A549 (cell line): ENCODE data around the gene CPOX. TPM values are rescaled to one million over a fixed set of nuclear protein-coding genes. Genes with fewer than 3 reads are reported as not detected.

Experiments
- ATAC-seq, 2 experiments: fragments of 200-7000 bp in 1 of 2; fragments of >200 bp in 1 of 2; cut with Nextera tagmentation in 1 of 2; cut with Tn5 transposase in 1 of 2; 3 replicates each; pipeline versions ENCODE4 v1.8.0 to v1.9.1; 2018 to 2020; ENCODE audit warnings: mild to moderate bottlenecking in 1 of 2, moderate library complexity in 1 of 2
- CTCF ChIA-PET: fragments of 300-600 bp; sonication (Branson Sonifier 250); formaldehyde crosslinking; extraction: SDS; loops from one replicate; lab custom pipeline; 2021; ENCODE audit warnings: antibody characterized with exemption, inconsistent platforms; lab: Yijun Ruan, JAX
- POLR2A ChIA-PET: fragments of 350-600 bp; formaldehyde crosslinking; extraction: SDS; loops from one replicate; lab custom pipeline; 2021; ENCODE audit warnings: antibody characterized with exemption, inconsistent platforms; lab: Yijun Ruan, JAX
- DNase-seq, 2 experiments: peaks; one replicate each; pipeline versions ENCODE4 v3.0.0 to v3.0.0-alpha.2; 2011 to 2016; ENCODE audit warnings: low read depth in 1 of 2, low spot score in 1 of 2
- FAIRE-seq: peaks from 2 replicates; lab custom pipeline; 2011; peaks lifted over from hg19 to GRCh38; lab: Jason Lieb, UNC
- H3K27ac ChIP-seq, 2 experiments: fragments of >200 bp; sonication (Bioruptor Twin); formaldehyde crosslinking; 3 replicates each; pipeline ENCODE4 v1.5.1; 2016 to 2017
- H3K4me1 ChIP-seq: fragments of >200 bp; sonication (Bioruptor Twin); formaldehyde crosslinking; 3 replicates; pipeline ENCODE4 v1.6.1; 2016
- H3K4me2 ChIP-seq: fragments of >200 bp; sonication (Bioruptor Twin); formaldehyde crosslinking; 3 replicates; pipeline ENCODE4 v1.6.1; 2016
- H3K4me3 ChIP-seq: fragments of >200 bp; sonication (Bioruptor Twin); formaldehyde crosslinking; 3 replicates; pipeline ENCODE4 v1.5.1; 2016
- H3K9me3 ChIP-seq: fragments of >200 bp; sonication (Bioruptor Twin); formaldehyde crosslinking; 3 replicates; pipeline ENCODE4 v1.6.1; 2016
- CHD2 ChIP-seq: fragments of 150-350 bp; IDR thresholded peaks from 2 replicates; pipeline ENCODE4 v1.6.1; 2014; ENCODE audit warnings: low read length; ENCODE audit not compliant: partially characterized antibody
- CHD4 ChIP-seq: fragments of 200-600 bp; sonication (generic); IDR thresholded peaks from 2 replicates; pipeline ENCODE4 v1.6.1; 2016; ENCODE audit warnings: antibody characterized with exemption, mild to moderate bottlenecking, borderline replicate concordance
- EHF ChIP-seq: fragments of 250-450 bp; sonication (Bioruptor Pico); IDR thresholded peaks from 2 replicates; pipeline ENCODE4 v1.5.0; 2020; ENCODE audit warnings: mild to moderate bottlenecking
- EHMT2 ChIP-seq: fragments of 200-600 bp; sonication (generic); IDR thresholded peaks from 2 replicates; pipeline ENCODE4 v1.6.1; 2016; ENCODE audit warnings: antibody characterized with exemption, low read depth, mild to moderate bottlenecking, moderate library complexity
- ESRRA ChIP-seq: fragments of 150-350 bp; IDR thresholded peaks from 2 replicates; pipeline ENCODE4 v1.6.1; 2014; ENCODE audit warnings: mild to moderate bottlenecking, low read length, borderline replicate concordance
- FOXS1 ChIP-seq: fragments of 250-450 bp; sonication (Bioruptor Pico); IDR thresholded peaks from 2 replicates; pipeline ENCODE4 v1.5.0; 2020; ENCODE audit warnings: mild to moderate bottlenecking, moderate library complexity
- HDAC2 ChIP-seq: fragments of 200-600 bp; sonication (generic); IDR thresholded peaks from 2 replicates; pipeline ENCODE4 v1.6.1; 2016
- HEYL ChIP-seq: fragments of 250-450 bp; sonication (Bioruptor Pico); IDR thresholded peaks from 2 replicates; pipeline ENCODE4 v1.8.0; 2021; ENCODE audit warnings: mild to moderate bottlenecking, moderate library complexity
- HOXB13 ChIP-seq: fragments of 250-450 bp; sonication (Bioruptor Pico); IDR thresholded peaks from 2 replicates; pipeline ENCODE4 v1.5.0; 2020; ENCODE audit warnings: low read depth, mild to moderate bottlenecking, moderate library complexity
- MAFK ChIP-seq: fragments of 450-650 bp; IDR thresholded peaks from 2 replicates; pipeline ENCODE4 v1.6.1; 2014; ENCODE audit not compliant: partially characterized antibody
- POLR2A ChIP-seq: IDR thresholded peaks from 2 replicates; pipeline ENCODE4 v1.6.1; 2012; ENCODE audit warnings: mild to moderate bottlenecking, low read length
- POLR2AphosphoS2 ChIP-seq: conservative IDR thresholded peaks from 2 replicates; pipeline ENCODE4 v1.6.1; 2012; ENCODE audit warnings: low read length, improper control_type of control experiment, inconsistent platforms
- RARB ChIP-seq: fragments of 250-450 bp; sonication (Bioruptor Pico); IDR thresholded peaks from 2 replicates; pipeline ENCODE4 v1.8.0; 2021; ENCODE audit warnings: mild to moderate bottlenecking, moderate library complexity
- RNF2 ChIP-seq: fragments of 200-600 bp; sonication (generic); IDR thresholded peaks from 2 replicates; pipeline ENCODE4 v1.6.1; 2016; ENCODE audit warnings: low read depth, mild to moderate bottlenecking, antibody characterized with exemption, moderate library complexity, borderline replicate concordance
- TFCP2L1 ChIP-seq: fragments of 250-450 bp; sonication (Bioruptor Pico); IDR thresholded peaks from 2 replicates; pipeline ENCODE4 v1.5.0; 2021; ENCODE audit warnings: mild to moderate bottlenecking
- ZC3H11A ChIP-seq: fragments of 450-650 bp; IDR thresholded peaks from 2 replicates; pipeline ENCODE4 v1.6.1; 2014; ENCODE audit warnings: antibody characterized with exemption, mild to moderate bottlenecking
- ZSCAN20 ChIP-seq: fragments of 250-450 bp; sonication (Bioruptor Pico); IDR thresholded peaks from 2 replicates; pipeline ENCODE4 v1.8.0; 2022; ENCODE audit warnings: mild to moderate bottlenecking, moderate library complexity
- WGBS: methylation state at CpG from one replicate; pipeline ENCODE4 v1.1.6; 2017; ENCODE audit errors: missing lambda C conversion rate; 5-methylcytosine and 5-hydroxymethylcytosine counted together
- polyA plus RNA-seq, 4 experiments: library from polyadenylated mRNA; depleted of rRNA in 3 of 4; stranded (reverse); fragments of >200 nt; fragmentation: RNase III in 1 of 4; extraction: RNeasy Plus Mini Kit Qiagen cat#74134 plus additional on column Dnase treatment in 1 of 4; gene quantifications; 2 replicates in 3 of 4; 3 replicates in 1 of 4; pipeline ENCODE4 v1.2.3, GENCODE V29; 2011 to 2017
- TF ChIP-seq, protein P1 (sequence below): fragments of >200 bp; sonication (Bioruptor Twin); formaldehyde crosslinking; IDR thresholded peaks from 2 replicates; pipeline ENCODE4 v1.6.1; 2016
- TF ChIP-seq, protein P2 (sequence below): fragments of >200 bp; sonication (Bioruptor Twin); formaldehyde crosslinking; IDR thresholded peaks from 3 replicates; pipeline ENCODE4 v1.5.1; 2016
- TF ChIP-seq, protein P3 (sequence below): fragments of 250-450 bp; sonication (Bioruptor Pico); IDR thresholded peaks from 2 replicates; pipeline ENCODE4 v1.5.0; 2020; ENCODE audit warnings: low read depth, mild to moderate bottlenecking, moderate library complexity
- TF ChIP-seq, protein P4 (sequence below): IDR thresholded peaks from 2 replicates; pipeline ENCODE4 v1.6.1; 2012; ENCODE audit warnings: low read depth, borderline replicate concordance
- TF ChIP-seq, protein P5 (sequence below): fragments of 150-350 bp; IDR thresholded peaks from 2 replicates; pipeline ENCODE4 v1.6.1; 2014; ENCODE audit warnings: low read depth, mild to moderate bottlenecking, low read length
- TF ChIP-seq, protein P6 (sequence below): fragments of 200-600 bp; sonication (generic); IDR thresholded peaks from 2 replicates; pipeline ENCODE4 v1.6.1; 2016; ENCODE audit warnings: antibody characterized with exemption, mild to moderate bottlenecking, moderate library complexity

Gene CPOX
- polyA plus RNA-seq, 2 of the 4 experiments (the other 2 are of a cell fraction) = 25.7 to 30.3 TPM

DNA sequence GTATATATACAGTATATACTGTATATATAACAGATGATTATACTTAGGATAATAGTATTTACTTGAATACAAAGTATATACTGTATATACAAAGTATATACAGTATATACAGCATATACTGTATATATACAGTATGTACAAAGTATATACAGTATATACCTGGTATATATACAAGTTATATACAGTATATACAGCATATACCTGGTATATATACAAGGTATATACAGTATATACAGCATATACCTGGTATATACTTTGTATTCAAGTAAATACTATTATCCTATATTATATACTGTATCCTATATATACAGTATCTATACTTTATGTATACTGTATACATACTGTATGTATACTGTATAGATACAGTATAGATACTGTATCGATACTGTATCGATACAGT is 14.6 kb upstream of the CPOX start:
- no peak for TF ChIP-seq FOXS1 (CRISPR knock-in tag)
- TF ChIP-seq, protein P1, sequence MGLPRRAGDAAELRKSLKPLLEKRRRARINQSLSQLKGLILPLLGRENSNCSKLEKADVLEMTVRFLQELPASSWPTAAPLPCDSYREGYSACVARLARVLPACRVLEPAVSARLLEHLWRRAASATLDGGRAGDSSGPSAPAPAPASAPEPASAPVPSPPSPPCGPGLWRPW = no peak
- TF ChIP-seq, protein P2, sequence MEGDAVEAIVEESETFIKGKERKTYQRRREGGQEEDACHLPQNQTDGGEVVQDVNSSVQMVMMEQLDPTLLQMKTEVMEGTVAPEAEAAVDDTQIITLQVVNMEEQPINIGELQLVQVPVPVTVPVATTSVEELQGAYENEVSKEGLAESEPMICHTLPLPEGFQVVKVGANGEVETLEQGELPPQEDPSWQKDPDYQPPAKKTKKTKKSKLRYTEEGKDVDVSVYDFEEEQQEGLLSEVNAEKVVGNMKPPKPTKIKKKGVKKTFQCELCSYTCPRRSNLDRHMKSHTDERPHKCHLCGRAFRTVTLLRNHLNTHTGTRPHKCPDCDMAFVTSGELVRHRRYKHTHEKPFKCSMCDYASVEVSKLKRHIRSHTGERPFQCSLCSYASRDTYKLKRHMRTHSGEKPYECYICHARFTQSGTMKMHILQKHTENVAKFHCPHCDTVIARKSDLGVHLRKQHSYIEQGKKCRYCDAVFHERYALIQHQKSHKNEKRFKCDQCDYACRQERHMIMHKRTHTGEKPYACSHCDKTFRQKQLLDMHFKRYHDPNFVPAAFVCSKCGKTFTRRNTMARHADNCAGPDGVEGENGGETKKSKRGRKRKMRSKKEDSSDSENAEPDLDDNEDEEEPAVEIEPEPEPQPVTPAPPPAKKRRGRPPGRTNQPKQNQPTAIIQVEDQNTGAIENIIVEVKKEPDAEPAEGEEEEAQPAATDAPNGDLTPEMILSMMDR = no peak
- TF ChIP-seq ZC3H11A = no peak
- TF ChIP-seq, protein P3, sequence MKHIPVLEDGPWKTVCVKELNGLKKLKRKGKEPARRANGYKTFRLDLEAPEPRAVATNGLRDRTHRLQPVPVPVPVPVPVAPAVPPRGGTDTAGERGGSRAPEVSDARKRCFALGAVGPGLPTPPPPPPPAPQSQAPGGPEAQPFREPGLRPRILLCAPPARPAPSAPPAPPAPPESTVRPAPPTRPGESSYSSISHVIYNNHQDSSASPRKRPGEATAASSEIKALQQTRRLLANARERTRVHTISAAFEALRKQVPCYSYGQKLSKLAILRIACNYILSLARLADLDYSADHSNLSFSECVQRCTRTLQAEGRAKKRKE = no peak
- TF ChIP-seq RNF2 = no peak
- no peak for TF ChIP-seq TFCP2L1 (CRISPR knock-in tag)
- TF ChIP-seq POLR2AphosphoS2 = no peak
- H3K4me2 ChIP-seq = no peak overlapping the region
- CTCF ChIA-PET = no interaction called here

DNA sequence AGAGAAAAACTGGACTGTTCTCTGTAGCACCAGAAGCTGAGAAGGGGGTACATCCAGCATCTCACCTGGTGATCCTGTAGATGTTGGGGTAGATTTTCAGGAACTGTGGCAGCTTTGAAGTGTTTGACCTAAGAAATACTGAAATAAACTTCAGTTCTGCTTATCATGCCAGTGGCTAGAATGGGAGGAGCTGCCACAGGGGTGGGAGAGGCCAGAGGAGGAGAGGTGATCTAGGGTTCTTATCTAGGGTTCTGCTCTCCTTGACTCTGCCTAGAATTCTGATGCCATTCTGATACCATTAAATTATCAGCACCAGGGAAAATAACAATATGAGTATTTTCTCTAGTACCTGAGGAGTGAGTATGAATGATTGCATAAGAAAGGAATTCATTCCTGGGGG is 10.2 kb upstream of the CPOX start:
- DNase-seq (no peak), FAIRE-seq (no peak), ATAC-seq (no peak)
- Histone ChIP-seq H3K4me3 (no peak overlapping the region), H3K4me1 (no peaks in the 10 kb centered on the region), H3K4me2 (no peak overlapping the region), H3K9me3 (no peaks in the 10 kb centered on the region), H3K27ac (no peak overlapping the region)
- TF ChIP-seq CHD4 (no peak), EHF (CRISPR knock-in tag) (no peak), ESRRA (no peak), ZSCAN20 (CRISPR knock-in tag) (no peak), HOXB13 (no peak), POLR2A (no peak), HDAC2 (no peak), MAFK (no peak), RARB (CRISPR knock-in tag) (no peak), FOXS1 (CRISPR knock-in tag) (no peak), CHD2 (no peak), ZC3H11A (no peak), HEYL (no peak), POLR2AphosphoS2 (no peak), EHMT2 (no peak)
- TF ChIP-seq, protein P4, sequence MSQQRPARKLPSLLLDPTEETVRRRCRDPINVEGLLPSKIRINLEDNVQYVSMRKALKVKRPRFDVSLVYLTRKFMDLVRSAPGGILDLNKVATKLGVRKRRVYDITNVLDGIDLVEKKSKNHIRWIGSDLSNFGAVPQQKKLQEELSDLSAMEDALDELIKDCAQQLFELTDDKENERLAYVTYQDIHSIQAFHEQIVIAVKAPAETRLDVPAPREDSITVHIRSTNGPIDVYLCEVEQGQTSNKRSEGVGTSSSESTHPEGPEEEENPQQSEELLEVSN = no peak
- TF ChIP-seq, protein P5, sequence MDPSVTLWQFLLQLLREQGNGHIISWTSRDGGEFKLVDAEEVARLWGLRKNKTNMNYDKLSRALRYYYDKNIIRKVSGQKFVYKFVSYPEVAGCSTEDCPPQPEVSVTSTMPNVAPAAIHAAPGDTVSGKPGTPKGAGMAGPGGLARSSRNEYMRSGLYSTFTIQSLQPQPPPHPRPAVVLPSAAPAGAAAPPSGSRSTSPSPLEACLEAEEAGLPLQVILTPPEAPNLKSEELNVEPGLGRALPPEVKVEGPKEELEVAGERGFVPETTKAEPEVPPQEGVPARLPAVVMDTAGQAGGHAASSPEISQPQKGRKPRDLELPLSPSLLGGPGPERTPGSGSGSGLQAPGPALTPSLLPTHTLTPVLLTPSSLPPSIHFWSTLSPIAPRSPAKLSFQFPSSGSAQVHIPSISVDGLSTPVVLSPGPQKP = no peak
- TF ChIP-seq, protein P6, sequence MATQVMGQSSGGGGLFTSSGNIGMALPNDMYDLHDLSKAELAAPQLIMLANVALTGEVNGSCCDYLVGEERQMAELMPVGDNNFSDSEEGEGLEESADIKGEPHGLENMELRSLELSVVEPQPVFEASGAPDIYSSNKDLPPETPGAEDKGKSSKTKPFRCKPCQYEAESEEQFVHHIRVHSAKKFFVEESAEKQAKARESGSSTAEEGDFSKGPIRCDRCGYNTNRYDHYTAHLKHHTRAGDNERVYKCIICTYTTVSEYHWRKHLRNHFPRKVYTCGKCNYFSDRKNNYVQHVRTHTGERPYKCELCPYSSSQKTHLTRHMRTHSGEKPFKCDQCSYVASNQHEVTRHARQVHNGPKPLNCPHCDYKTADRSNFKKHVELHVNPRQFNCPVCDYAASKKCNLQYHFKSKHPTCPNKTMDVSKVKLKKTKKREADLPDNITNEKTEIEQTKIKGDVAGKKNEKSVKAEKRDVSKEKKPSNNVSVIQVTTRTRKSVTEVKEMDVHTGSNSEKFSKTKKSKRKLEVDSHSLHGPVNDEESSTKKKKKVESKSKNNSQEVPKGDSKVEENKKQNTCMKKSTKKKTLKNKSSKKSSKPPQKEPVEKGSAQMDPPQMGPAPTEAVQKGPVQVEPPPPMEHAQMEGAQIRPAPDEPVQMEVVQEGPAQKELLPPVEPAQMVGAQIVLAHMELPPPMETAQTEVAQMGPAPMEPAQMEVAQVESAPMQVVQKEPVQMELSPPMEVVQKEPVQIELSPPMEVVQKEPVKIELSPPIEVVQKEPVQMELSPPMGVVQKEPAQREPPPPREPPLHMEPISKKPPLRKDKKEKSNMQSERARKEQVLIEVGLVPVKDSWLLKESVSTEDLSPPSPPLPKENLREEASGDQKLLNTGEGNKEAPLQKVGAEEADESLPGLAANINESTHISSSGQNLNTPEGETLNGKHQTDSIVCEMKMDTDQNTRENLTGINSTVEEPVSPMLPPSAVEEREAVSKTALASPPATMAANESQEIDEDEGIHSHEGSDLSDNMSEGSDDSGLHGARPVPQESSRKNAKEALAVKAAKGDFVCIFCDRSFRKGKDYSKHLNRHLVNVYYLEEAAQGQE = no peak
- CTCF ChIA-PET = interaction anchor here (1.3 to 7.0 kb wide), 6 partner anchors 12 to 391 kb away, joined by 10 to 110 read pairs (median 33); partner anchors contain the start of gene CPOX
- POLR2A ChIA-PET = no interaction called here

More for the DNA sequence above, 14.6 kb upstream of the CPOX start:
- H3K4me3 ChIP-seq = no peak overlapping the region
- no peak for DNase-seq
- H3K27ac ChIP-seq = no peak overlapping the region
- no peak for ATAC-seq
- no peak for FAIRE-seq
- POLR2A ChIA-PET = no interaction called here
- no peaks in the 10 kb centered on the region for H3K9me3 ChIP-seq
- no peaks in the 10 kb centered on the region for H3K4me1 ChIP-seq
- WGBS = 43% methylated on average over 2 of the region's 2 CpGs
